Mucosa of descending colon (tissue), 3 donors: ENCODE measurements around the gene ZNF385B. TPM values are rescaled to one million over a fixed set of nuclear protein-coding genes. Genes with fewer than 3 reads are reported as not detected.

Experiments
- ATAC-seq: fragments of 200-7000 bp; cut with Tn5 transposase; one replicate; pipeline ENCODE4 v1.9.1; 2020; ENCODE audit warnings: mild to moderate bottlenecking, moderate library complexity
- DNase-seq, 3 donors: peaks; one replicate each; pipeline ENCODE4 v3.0.0-alpha.2; 2020
- H3K36me3 ChIP-seq: fragments of 200-600 bp; one replicate; pipeline ENCODE4 v1.8.0; 2021; ENCODE audit warnings: low read depth, mild to moderate bottlenecking
- H3K4me1 ChIP-seq: fragments of 200-600 bp; one replicate; pipeline ENCODE4 v1.8.0; 2021; ENCODE audit warnings: low read depth, mild to moderate bottlenecking
- H3K4me3 ChIP-seq: fragments of 200-600 bp; one replicate; pipeline ENCODE4 v1.8.0; 2021; ENCODE audit warnings: mild to moderate bottlenecking
- H3K9me3 ChIP-seq: fragments of 200-600 bp; one replicate; pipeline ENCODE4 v1.8.0; 2021; ENCODE audit warnings: mild to moderate bottlenecking
- CTCF ChIP-seq: fragments of 200-600 bp; IDR thresholded peaks from one replicate; pipeline ENCODE4 v1.8.0; 2022; ENCODE audit warnings: antibody characterized with exemption, mild to moderate bottlenecking
- intact Hi-C, 2 donors: fragments of 100-400 bp; cut with DNase I in 1 of 2; cut with micrococcal nuclease in 1 of 2; formaldehyde crosslinking; loops; one replicate each; pipeline versions ENCODE4 v1.11.0 to v1.11.1; 2022; cut with DNase I, micrococcal nuclease
- total RNA-seq, 3 donors: library from RNA; stranded (reverse); fragmentation: NEBNext Ultra II Directional in 2 of 3; extraction: Animal tissue kit (Norgen Biotek cat#: 25700) in 2 of 3; gene quantifications; one replicate each; pipeline versions ENCODE4 v1.2.1 to v1.2.4, GENCODE V29; 2021 to 2023
- donor health status: DM: no; HTN: no; CAD: no; lungs with moderate emphysema.
- donor health status: DM: no; HTN: no; CAD: no.
- donor health status: DM: no; HTN: yes; CAD: no.

The ZNF385B gene
- total RNA-seq, 3 donors from 2014 or later = 1.2 to 2.2 (median 1.6) TPM

- Histone ChIP-seq H3K36me3 (no peaks in the 10 kb centered on the region), H3K4me3 (no peak overlapping the region), H3K9me3 (no peaks in the 10 kb centered on the region), H3K4me1 (no peaks in the 10 kb centered on the region)
- ATAC-seq (no peak), DNase-seq (no peak)
- no peak for TF ChIP-seq CTCF
- intact Hi-C loops = loop anchor here in 1 of 2 donors (10.0 kb wide), 1 partner anchor 321 kb away; no protein-coding TSS in a partner anchor
Observed at GRCh38 chr2:179745635-179746256, 115.7 kb downstream of the ZNF385B start.

- Histone ChIP-seq H3K9me3 (no peaks in the 10 kb centered on the region), H3K4me1 (no peaks in the 10 kb centered on the region), H3K4me3 (no peak overlapping the region), H3K36me3 (no peaks in the 10 kb centered on the region)
- no peak for ATAC-seq
- DNase-seq = no peak
- no peak for TF ChIP-seq CTCF
- intact Hi-C loops = loop anchor here in 1 of 2 donors (10.0 kb wide), 1 partner anchor 320 kb away; no protein-coding TSS in a partner anchor
Observed at GRCh38 chr2:179744401-179744800, 117.0 kb downstream of the ZNF385B start.

GRCh38 chr2:179741317-179741716, 120.1 kb downstream of the ZNF385B start:
- no peak for ATAC-seq
- no peak for TF ChIP-seq CTCF
- Histone ChIP-seq H3K36me3 (no peaks in the 10 kb centered on the region), H3K9me3 (no peaks in the 10 kb centered on the region), H3K4me1 (no peaks in the 10 kb centered on the region), H3K4me3 (no peak overlapping the region)
- no peak for DNase-seq
- intact Hi-C loops = loop anchor here in 1 of 2 donors (10.0 kb wide), 1 partner anchor 317 kb away; no protein-coding TSS in a partner anchor

GRCh38 chr2:179729966-179730365, 131.4 kb downstream of the ZNF385B start:
- no peak for ATAC-seq
- DNase-seq = no peak
- Histone ChIP-seq H3K9me3 (no peaks in the 10 kb centered on the region), H3K4me1 (no peaks in the 10 kb centered on the region), H3K4me3 (no peak overlapping the region), H3K36me3 (no peaks in the 10 kb centered on the region)
- TF ChIP-seq CTCF = no peak
- intact Hi-C loops = no loop called here

GRCh38 chr2:179726461-179727180, 134.8 kb downstream of the ZNF385B start:
- no peaks in the 10 kb centered on the region for H3K9me3 ChIP-seq
- intact Hi-C loops = no loop called here
- no peak for DNase-seq

More at GRCh38 chr2:179726461-179727180, 134.8 kb downstream of the ZNF385B start:
- ATAC-seq = no peak
- no peak for TF ChIP-seq CTCF
- Histone ChIP-seq H3K4me1 (no peaks in the 10 kb centered on the region), H3K4me3 (no peak overlapping the region), H3K36me3 (no peaks in the 10 kb centered on the region)
